ENCODE data around the gene EIF4A3.
"Not testable (repeated sequence)": the region's sequence is repeated elsewhere in the genome, so short reads cannot be mapped to it uniquely, and the experiment has no call there.

The EIF4A3 gene

DNA sequence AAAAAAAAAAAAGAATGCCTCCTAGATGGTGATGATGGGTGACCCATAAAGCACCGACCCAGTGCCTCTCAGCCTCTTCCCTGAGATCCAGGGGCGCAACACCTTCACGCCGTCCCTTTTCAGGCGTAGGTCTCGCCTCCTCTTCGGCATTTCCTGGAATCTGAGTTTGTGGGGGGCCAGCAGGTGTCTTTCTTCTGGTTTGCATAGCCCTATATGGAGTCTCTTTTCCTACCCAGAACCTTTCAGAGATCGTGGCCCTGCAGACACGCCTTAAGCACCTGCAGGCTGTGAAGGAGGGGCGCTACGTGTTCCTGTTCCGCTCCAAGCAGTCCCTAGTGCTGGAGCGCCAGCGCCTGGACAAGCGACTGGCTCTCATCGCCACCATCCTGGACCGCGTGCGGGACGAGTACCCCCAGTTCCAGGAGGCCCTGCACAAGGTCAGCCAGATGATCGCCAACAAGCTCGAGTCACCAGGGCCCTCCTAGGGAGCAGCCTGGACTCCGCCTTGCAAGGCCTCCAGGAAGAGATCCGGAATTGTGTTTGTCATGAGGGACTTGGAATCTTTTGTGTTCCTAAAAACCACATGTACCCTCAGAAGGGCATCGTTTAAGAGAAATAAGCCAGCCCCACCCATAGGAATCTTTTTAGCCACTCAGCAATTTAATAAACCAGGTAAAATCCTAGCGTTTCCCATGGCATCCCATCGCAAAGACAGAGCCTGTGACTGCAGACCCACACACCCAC, 47.5 kb downstream of the EIF4A3 start:
- DNase-seq, result no peak

DNA sequence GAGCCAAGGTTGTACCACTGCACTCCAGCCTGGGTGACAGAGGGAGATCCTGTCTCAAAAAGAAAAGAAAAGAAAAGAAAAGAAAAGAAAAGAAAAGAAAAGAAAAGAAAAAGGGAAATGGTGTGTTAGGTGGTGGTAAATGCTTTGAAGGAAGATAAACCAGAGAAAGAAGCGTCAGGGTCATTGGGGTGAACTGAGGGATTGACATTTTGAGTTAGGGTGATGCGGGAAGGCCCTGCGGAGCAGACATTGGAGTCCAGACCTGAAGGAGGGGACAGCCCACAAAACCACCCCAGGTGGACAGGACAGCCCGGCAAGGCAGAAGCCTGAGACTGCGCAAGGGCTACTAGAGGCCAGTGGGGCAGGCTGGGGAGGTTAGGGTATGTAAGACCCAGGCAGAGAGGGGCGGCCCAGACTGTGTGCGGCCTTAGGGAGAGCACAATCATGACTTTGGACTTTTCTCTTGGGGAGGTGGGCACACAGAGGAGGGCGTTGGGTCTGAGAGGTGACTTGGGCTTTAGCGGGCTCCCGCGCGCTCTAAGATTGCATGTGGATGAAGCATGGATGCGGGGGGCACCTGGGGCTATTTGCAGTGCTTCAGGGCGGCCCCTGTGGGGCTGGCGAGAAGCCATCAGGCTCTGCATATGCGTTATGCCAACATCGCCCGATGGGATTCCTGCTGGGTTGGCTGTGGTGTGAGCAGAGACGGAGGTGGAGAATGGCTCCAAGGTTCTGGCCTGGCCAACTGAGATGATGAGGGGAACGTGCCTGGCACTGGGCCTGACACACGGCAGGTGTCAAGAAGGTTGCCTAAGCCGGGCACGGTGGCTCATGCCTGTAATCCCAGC, 48.9 kb downstream of the EIF4A3 start:
- no peak for DNase-seq

DNA sequence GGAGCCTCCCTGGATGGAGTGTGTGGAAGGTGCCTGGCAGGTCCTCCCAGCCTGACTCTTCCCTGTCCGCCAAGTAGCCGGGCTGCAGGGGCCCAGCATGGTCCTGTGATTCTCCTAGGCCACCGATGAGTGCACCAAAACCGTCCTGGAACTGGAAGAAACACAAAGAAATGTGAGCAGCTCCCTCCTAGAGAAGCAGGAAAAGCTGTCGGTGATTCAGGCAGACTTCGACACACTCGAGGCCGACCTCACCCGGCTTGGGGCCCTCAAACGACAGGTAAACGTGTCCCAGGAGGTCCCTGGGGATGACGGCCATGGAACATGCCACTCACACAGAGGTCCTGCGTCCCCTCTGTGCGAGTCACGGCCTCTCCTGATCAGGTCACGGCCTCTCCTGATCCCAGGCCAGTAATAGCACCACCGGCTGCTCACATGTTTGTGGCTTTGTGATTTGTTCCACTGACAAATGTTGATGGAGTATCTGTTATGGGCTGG, 49.8 kb downstream of the EIF4A3 start:
- DNase-seq, result no peak

DNA sequence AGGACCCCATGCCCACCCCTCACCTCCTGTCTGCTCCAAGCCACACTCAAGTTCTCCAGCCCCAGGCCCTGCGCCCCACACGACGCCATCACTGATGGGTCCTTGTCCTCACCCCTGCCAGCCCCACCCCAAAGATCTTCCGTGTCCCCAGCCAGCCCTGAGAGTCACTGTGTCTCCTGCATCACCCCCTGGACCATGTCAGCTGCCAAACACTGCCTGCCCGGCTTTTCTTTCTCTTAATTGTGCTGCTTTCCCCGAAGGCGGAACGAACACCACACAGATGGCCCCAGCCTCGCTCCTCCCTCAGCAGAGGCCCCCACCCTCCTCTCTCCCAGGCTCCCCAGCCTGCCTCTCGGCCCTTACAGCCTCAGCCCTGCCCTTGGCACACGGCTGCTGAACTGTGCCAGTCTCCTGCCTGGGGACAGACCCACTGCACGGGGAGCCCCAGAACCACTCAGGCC, 50.3 kb downstream of the EIF4A3 start:
- no peak for DNase-seq

DNA sequence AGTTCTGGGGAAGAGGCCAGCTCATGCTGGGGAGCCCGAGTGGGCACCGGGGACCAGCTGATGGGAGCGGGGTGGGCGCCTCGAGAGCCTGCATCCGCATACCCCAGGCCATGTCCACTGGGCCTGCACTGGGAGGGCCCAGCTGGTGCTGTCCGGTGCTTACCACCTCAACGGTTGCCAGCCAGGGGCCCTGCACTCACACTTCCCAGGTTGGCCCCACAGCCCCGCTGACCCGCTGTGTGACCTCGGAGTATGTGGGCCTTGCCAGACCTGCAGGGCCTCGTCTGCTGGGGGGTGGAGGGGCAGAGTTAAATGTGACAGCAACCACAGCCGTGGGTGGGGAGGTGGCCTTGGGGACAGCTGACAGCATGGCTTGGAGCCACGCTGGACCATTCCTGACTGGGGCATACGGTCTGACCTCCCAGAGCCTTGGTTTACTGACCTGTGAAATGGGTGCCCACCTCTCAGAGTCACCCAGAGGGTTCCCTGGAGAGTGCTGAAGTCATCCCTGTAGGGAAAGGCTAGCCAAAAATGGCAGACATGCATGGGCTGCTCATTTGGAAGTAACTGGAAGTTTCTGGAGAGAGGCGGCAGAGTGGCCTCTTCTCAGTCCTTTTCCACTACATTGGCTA, 51.0 kb downstream of the EIF4A3 start:
- no peak for DNase-seq

DNA sequence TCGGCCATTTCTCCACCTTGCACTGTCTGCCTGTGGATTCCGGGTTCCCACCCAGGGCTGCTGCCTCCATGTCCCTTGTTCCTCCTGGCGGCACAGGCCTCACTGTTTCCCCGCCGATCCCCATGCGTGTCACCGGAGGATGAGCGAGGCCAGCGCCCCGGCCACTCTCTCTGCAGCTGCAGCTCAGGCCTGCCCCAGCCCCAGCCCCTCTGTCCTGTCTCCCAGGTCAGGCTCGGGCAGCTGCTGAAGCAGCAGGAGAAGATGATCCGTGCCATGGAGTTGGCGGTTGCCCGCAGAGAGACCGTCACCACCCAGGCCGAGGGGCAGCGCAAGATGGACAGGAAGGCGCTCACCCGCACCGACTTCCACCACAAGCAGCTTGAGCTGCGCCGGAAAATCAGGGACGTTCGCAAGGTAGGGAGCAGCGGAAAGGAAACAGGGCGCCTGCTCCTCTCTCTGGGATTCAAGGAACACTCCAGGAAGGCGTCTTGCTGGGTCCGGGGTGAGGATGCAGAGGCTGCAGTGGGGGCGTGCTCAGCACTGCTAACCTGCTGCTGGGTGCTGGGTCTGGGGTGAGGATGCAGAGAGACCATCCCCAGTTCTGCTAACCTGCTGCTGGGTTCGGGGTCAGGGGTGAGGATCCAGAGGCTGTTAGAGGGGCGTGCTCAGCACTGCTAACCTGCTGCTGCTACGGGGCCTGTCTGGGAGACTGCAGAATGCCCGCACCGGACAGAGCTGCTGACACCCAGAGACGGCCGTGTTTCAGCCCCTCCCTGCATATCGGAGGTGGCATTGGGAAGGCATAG, 51.7 kb downstream of the EIF4A3 start:
- no peak for DNase-seq

DNA sequence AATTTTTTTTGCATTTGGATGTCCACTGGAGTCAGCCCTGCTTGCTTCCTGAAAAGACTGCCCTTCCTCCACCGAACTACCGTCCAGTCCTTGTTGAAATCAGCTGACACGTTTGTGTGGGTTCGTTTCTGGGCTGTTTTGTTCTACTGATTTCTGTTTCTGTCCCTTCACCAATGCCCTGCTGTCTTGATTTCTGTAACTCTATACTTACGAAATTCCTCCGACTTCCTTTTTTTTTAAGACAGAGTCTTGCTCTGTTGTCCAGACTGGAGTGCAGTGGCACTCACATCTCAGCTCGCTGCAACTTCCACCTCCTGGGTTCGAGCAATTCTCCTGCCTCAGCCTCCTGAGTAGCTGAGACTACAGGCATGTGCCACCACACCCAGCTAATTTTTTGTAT, 54.0 kb downstream of the EIF4A3 start:
- DNase-seq, result no peak

DNA sequence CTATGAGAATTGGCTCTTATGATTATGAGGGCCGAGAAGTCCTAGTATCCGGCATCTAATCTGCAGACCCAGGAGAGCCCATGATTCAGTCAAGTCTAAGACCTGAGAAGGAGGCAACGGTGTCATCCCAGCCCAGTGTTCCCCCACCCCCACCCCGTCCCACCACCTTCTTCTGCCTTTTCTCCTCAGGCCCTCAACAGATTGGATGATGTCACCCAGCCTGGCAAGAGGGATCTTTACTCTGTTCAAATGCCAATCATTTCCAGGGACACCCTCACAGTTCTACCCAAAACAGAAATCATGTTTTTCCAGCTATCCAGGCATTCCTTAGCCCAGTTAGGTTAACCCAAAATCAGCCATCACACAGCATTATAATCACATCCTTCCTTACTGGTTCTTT, 55.6 kb downstream of the EIF4A3 start:
- no peak for DNase-seq

DNA sequence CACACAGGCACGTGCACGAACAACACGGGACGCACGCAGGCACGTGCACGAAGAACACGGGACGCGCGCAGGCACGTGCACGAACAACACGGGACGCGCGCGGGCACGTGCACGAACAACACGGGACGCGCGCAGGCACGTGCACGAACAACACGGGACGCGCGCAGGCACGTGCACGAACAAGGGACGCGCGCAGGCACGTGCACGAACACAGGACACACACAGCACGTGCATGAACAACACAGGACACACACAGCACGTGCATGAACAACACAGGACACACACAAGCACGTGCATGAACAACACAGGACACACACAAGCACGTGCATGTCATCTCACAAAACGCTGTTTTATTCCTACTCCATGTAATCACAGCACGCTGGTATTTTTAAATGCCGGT, 56.8 kb downstream of the EIF4A3 start:
- DNase-seq, result not testable (repeated sequence)

DNA sequence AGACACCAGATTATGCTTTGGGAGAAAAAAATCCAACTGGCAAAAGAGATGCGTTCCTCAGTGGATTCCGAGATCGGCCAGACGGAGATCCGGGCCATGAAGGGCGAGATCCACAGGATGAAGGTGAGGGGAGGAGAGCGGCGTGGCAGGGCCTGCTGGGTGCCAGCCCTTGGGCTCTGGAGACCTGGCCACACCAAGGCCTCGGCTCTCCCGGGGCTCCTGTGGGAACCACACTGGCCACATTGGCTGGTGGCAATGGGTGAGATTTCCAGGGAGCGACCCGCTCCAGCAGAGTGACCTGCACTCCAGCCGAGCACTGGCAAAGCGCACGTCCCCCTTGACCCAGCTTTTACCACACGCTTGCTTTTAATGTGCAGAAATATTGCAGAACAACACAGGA, 57.2 kb downstream of the EIF4A3 start:
- DNase-seq, result no peak

DNA sequence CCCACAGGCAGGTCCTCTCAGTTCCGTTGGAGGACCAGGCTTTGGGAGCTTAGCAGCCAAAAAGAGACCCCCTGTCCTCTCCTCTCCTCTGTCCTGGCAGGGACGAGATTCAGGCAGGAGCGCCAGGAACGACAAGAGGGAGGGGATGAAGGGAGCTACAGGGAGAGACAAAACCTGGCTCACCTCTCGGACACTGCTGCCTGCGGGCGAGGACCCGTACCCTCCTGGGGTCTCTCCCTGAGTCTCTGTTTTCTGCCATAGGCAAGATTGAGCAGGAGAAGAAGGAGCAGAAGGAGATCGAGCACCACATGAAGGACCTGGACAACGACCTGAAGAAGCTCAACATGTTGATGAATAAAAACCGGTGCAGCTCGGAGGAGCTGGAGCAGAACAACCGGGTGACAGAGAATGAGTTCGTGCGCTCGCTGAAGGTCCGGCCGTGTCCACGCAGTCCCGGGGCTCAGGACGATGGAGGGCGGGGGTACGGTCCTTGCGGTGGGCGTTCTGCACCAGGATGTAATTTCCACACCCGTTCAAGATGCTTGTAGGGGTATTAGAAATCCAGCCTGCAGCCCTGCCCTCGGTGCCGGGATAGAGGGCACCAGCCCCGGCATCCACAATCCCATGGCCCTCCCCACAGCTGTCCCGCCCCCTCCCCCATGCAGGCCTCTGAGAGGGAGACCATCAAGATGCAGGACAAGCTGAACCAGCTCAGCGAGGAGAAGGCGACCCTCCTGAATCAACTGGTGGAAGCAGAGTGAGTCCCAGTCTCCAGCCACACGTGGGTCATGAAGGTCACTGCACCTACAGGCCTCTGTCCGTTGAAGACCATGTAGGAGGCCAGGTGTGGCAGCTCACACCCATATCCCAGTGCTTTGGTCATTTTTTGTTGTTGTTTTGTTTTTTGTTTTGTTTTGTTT, 59.3 kb downstream of the EIF4A3 start:
- DNase-seq, result no peak

DNA sequence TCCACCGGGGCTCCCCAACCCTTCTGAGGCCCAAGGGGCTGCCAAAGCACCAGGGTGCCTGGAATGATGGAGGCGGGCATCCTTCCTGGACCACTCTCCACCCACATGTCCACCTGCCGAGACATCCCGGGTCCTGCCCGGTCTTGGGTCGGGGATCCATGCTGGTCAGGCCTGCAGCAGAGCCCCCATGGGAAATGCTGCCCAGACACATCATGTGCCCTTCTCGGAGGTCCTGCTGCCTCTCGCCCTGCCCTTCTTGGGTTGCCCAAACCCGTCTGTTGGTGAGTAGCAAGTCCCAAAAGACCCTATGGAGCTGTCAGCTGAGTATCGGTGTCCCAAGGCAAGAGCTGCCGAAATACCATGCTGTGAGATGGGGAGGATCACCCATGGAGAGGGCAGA, 60.3 kb downstream of the EIF4A3 start:
- no peak for DNase-seq

DNA sequence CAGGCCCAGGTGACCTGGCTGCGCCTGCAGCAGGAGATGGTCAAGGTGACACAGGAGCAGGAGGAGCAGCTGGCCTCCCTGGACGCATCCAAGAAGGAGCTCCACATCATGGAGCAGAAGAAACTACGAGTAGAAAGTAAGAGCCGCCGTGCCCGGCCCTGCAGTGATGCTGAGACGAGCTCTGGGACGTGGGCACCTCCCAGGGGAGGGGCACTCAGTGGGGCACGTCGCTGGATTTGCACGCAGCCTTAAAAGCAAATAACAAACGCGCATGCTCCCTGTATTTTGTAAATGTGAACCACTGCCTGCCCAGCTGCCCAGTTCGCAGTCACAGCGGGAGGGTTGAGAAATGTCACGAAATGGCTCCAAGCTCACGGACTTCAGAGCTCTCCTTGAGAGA, 60.8 kb downstream of the EIF4A3 start:
- no peak for DNase-seq

DNA sequence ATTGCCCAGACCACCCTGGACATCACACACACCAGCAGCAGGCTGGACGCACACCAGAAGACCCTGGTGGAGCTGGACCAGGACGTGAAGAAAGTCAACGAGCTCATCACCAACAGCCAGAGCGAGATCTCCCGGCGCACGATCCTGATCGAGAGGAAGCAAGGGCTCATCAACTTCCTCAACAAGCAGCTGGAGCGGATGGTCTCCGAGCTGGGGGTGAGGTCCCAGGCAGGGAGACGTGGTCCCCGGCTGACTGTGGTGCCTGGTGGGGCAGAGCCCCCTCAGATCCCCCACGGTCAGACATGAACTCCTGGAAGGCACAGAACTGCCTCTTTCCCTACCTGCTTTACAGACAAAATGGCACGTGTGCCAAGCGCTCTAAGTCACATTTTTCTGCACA, 62.2 kb downstream of the EIF4A3 start:
- no peak for DNase-seq

All from stimulated activated CD4-positive, alpha-beta T cell treated with anti-CD3 and anti-CD28 coated beads, Interleukin-2, amount 100 ng/mL, for 24 hours (primary cell).